ENCODE data around the gene RNF40.
"Not testable (repeated sequence)": the region's sequence is repeated elsewhere in the genome, so short reads cannot be mapped to it uniquely, and the experiment has no call there.

RNF40 gene

DNA sequence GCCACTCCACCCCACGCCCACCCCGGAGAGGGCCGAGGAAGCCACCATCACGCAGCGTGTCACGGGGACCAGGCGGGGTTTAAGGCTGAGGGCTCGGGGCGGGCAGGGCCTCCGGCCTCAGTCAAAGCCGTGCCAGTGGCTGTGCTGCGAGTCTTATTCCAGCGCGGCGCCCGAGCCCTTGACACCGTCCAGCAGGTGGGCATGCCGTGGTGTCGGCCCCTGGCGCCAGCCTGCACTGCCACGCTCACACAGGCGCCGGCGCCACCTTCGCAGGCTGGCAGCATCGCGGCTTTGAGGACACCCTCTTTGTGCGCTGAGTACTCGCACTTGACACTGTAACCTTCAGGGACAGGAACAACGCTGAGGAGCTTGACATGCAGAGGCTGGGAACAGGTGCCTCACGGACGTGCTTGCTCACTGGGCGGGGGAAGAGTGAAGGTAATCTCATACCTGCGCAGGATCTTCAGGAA lies 58.9 kb downstream of the RNF40 start:
- DNase-seq (ENCODE audit: low read depth), result no peak

DNA sequence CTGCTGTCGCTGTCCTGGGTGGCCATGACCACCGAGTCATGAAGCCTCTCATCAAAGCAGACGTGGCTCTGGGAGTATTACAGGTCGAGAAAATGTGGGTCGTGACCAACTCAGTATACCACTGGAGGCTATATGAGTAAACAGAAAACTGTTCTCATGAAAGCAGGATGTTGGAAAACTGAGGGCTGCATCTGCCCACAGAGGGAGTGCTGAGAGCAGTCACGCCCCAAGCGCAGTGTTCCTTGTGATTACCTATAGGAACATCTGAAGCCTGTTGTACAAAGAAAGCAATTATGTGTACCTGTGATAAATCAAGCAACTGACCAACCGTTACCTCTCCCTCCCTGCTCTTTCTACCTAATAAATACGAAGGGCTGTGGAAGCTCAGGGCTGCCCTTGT lies 59.3 kb downstream of the RNF40 start:
- not testable (repeated sequence) for DNase-seq (ENCODE audit: low read depth)

- no peak for DNase-seq (ENCODE audit: low read depth)
Observed at GRCh38 chr16:30821891-30822290, 59.8 kb downstream of the RNF40 start.
